Measurements from ENCODE around the gene MYH3.

DNA sequence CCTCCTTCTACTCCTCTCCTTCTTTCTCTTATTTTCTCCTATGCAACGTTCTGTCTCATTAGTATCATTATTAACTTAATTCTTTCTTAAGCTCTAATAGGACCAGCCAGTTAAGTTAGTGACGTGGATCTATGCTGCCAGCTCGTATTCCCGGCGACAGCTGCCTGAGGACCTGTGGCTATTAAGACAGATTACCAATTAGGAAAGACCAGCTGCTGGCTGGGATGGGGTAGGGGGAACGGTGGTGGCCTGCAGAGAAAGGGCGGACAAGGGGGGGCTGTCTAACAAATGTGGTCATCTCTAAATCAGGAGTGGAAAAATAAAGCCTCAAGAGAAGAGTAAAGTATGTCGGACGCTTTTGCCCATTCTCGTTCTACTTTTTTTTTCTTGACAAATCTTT lies 770 bp upstream of the MYH3 start:
- TF ChIP-seq, protein P1, sequence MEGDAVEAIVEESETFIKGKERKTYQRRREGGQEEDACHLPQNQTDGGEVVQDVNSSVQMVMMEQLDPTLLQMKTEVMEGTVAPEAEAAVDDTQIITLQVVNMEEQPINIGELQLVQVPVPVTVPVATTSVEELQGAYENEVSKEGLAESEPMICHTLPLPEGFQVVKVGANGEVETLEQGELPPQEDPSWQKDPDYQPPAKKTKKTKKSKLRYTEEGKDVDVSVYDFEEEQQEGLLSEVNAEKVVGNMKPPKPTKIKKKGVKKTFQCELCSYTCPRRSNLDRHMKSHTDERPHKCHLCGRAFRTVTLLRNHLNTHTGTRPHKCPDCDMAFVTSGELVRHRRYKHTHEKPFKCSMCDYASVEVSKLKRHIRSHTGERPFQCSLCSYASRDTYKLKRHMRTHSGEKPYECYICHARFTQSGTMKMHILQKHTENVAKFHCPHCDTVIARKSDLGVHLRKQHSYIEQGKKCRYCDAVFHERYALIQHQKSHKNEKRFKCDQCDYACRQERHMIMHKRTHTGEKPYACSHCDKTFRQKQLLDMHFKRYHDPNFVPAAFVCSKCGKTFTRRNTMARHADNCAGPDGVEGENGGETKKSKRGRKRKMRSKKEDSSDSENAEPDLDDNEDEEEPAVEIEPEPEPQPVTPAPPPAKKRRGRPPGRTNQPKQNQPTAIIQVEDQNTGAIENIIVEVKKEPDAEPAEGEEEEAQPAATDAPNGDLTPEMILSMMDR (optimal IDR thresholded peaks at IDR 0.05 in 1 of 3, IDR thresholded peaks at IDR 0.05 in 1 of 3, conservative IDR thresholded peaks at IDR 0.05 in 1 of 3; ENCODE audit: extremely low read depth in 1 of 3, insufficient read depth in 2 of 3, low read length in 3 of 3): no peak
- no peak for TF ChIP-seq EZH2 (IDR thresholded peaks at IDR 0.05; ENCODE audit: low read length)
